GM12865 (cell line): Measurements from ENCODE around the gene TMEM161B.
A peak's percentile ranks its signal among the peaks of the same experiment; 100 is the strongest.

Experiments used
- DNase-seq: peaks from one replicate; pipeline ENCODE4 v3.0.0; 2010; ENCODE audit warnings: low read depth
- H3K4me3 ChIP-seq: 2 replicates; pipeline ENCODE4 v1.5.1; 2011; ENCODE audit warnings: mild to moderate bottlenecking, low read depth, low read length, control low read depth
- CTCF ChIP-seq: IDR thresholded peaks from 2 replicates; pipeline ENCODE4 v1.5.1; 2011; ENCODE audit warnings: low read length, control low read depth, low read depth, inconsistent platforms; ENCODE audit not compliant: insufficient read depth; ENCODE audit errors: missing control alignments

TMEM161B gene

GRCh38 chr5:88268385-88269184, at the start of gene TMEM161B:
Gene TMEM161B (minus strand): TSS chr5:88268845. CDS start chr5:88268723, 122 bp downstream.
- H3K4me3 ChIP-seq, result peak within 1 kb of the TSS; percentile 100
- TF ChIP-seq CTCF, result no peak
- peak; percentile 98 for DNase-seq

- H3K4me3 ChIP-seq, result no peak overlapping the region
- no peak for TF ChIP-seq CTCF
- DNase-seq, result no peak
Observed at GRCh38 chr5:88304356-88304755, 35.7 kb upstream of the TMEM161B start.

GRCh38 chr5:88298425-88298824, 29.8 kb upstream of the TMEM161B start:
- no peak overlapping the region for H3K4me3 ChIP-seq
- no peak for TF ChIP-seq CTCF
- no peak for DNase-seq

GRCh38 chr5:88290801-88291200, 22.2 kb upstream of the TMEM161B start:
- H3K4me3 ChIP-seq, result no peak overlapping the region
- no peak for TF ChIP-seq CTCF
- DNase-seq, result no peak

DNA sequence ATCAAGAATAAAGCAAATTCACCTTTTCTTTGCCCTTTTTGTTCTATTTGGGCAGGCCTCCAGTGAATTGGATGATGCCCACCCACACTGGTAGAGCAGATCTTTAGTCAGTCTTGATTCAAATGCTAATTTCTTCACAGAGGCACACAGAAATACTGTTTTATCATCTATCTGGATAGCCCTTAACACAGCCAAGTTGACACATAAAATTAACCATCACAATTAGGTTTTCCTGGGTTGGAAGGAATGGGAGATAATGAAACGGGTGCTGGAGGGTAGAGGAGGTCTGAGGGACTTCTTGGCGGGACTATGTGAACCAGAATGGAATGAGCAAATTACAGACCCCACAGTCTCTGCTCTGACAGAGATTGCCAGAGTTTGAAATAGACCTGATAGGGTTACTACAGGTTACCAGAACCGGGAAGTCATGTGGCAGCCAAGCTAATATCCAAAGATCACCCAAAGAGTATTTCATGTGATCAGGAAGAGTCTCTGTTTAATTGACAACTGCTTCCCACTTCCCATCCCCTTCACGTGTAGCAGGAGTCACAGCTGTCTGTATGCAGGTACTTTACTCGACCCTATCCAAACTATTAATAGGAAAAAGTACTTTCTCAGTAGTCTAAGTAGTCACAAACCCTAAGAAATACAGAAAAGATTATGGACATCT, 20.0 kb upstream of the TMEM161B start:
- no peak overlapping the region for H3K4me3 ChIP-seq
- TF ChIP-seq CTCF, result no peak
- no peak for DNase-seq

DNA sequence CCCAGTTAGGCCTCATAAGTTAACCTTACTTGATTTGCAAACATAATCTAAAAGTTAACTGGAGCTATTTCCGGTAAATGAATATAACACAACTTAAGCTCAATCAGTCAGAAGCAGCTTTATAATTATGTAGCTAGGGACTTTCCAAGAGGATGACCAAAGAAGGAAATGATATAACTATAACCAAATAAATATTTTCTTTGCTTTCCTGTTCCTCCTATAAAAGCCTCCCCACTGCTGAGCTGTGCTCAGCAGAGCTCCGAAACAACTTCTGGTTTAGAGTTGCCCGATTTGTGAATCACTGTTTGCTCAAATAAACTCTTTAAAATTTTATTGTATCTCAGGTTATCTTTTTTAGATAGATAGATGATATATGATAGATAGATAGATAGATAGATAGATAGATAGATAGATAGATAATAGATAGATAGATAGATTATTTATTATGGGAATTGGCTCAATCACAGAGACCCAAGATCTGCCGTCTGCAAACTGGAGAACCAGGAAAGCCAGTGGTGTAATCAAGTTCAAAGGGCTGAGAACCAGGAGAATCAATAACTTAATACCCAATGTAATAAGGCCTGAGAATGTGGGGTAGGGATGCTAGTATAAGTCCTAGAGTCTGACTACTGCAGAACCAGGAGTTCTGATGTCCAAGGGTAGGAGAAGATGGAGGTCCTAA, 19.3 kb upstream of the TMEM161B start:
- no peak overlapping the region for H3K4me3 ChIP-seq
- no peak for TF ChIP-seq CTCF
- DNase-seq, result no peak
